Muscle of leg (tissue), 11 donors: Measurements from ENCODE around the gene LARGE2. TPM values are rescaled to one million over a fixed set of nuclear protein-coding genes. Genes with fewer than 3 reads are reported as not detected.
A peak's percentile ranks its signal among the peaks of the same experiment; 100 is the strongest.

Source experiments
- DNase-seq: peaks from one replicate; pipeline ENCODE4 v3.0.0; 2013
- H3K27ac ChIP-seq: one replicate; pipeline ENCODE4 v1.5.1; 2013; ENCODE audit warnings: mild to moderate bottlenecking, low read length, control low read depth
- H3K27me3 ChIP-seq: one replicate; pipeline ENCODE4 v1.6.1; 2013; ENCODE audit warnings: low read length; ENCODE audit not compliant: control insufficient read depth, insufficient read depth
- H3K36me3 ChIP-seq: one replicate; pipeline ENCODE4 v1.6.1; 2013; ENCODE audit warnings: low read length; ENCODE audit not compliant: control insufficient read depth, insufficient read depth
- H3K4me1 ChIP-seq: one replicate; pipeline ENCODE4 v1.6.1; 2013; ENCODE audit warnings: low read length; ENCODE audit not compliant: control insufficient read depth, insufficient read depth
- H3K4me3 ChIP-seq: one replicate; pipeline ENCODE4 v1.5.1; 2013; ENCODE audit warnings: low read length, control low read depth
- H3K9me3 ChIP-seq: replicated peaks from 2 replicates; pipeline ENCODE4 v1.6.1; 2013; ENCODE audit warnings: low read depth, low read length; ENCODE audit not compliant: control insufficient read depth
- WGBS: methylation state at CpG from one replicate; pipeline ENCODE4 v1.1.5; 2013; ENCODE audit warnings: missing lambda C conversion rate; ENCODE audit not compliant: insufficient coverage; 5-methylcytosine and 5-hydroxymethylcytosine counted together
- polyA plus RNA-seq, 8 donors: library from polyadenylated mRNA; unstranded; fragments of 120-200 nt; gene quantifications; one replicate each; pipeline versions ENCODE4 v1.2.1 to v1.2.3, GENCODE V29; 2013; ENCODE audit warnings: inconsistent platforms in 1 of 8, low replicate concordance in 1 of 8; ENCODE audit not compliant: insufficient read length in 8 of 8, insufficient read depth in 1 of 8
- total RNA-seq: library from RNA; stranded (reverse); fragments of 120-200 nt; gene quantifications from one replicate; pipeline ENCODE4 v1.2.4, GENCODE V29; 2013

Gene LARGE2
- total and polyA plus RNA-seq, 9 donors: 0.24 to 4.4 (median 0.67) TPM

DNA sequence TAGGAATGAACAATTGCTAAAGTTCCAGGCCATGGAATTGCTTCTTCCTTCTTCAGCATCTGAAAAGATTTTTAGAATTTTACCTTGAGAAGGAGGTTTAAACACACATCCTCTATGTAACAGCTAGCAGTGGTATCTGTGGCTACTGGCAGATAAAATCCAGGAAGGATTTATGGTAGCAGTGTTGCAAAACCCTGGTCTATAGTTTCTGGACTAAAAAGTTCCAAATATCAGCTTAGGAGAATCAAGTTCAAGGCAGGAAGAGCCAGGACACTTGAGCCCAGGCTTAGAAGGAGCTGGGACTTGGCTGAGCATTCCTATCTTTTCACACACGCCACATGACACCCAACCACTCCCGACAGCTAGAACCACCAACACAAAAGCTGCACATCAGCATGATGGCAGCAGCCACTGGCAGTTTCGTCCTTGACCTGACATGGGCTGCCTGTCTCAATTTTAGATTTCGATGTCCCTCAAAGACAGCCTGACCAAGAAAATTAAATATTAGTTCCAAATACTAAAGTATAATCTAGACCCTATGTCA is 14.1 kb downstream of the LARGE2 start:
- Histone ChIP-seq H3K27me3 (no peaks in the 10 kb centered on the region), H3K27ac (no peak overlapping the region), H3K9me3 (no peaks in the 10 kb centered on the region), H3K4me1 (no peaks in the 10 kb centered on the region), H3K36me3 (peaks cover 55% of the 10 kb centered on the region), H3K4me3 (no peak overlapping the region)
- WGBS: 89% methylated on average over 3 of the region's 4 CpGs
- DNase-seq: no peak

DNA sequence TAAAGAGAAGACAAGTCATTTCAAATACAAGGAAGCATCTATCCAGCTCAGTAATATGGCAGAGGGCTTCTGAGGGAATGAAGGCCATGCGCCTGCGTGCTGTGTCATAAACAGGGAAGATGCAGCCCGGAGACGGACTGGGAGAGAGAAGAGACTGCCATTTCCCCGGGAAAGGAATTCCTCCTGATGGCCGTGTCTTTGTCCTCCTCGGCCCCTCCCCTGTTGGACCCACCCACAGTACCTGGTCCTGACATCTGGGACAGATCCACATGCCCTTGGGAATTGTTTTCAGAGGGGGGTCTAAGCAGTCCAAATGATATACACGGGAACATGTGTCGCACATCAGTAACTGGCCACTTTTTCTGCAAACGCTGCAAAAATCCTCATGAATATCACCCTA is 15.5 kb downstream of the LARGE2 start:
- 66% methylated on average over 4 of the region's 10 CpGs for WGBS
- Histone ChIP-seq H3K4me1 (no peaks in the 10 kb centered on the region), H3K27ac (no peak overlapping the region), H3K9me3 (no peaks in the 10 kb centered on the region), H3K36me3 (peaks cover 51% of the 10 kb centered on the region), H3K4me3 (no peak overlapping the region), H3K27me3 (no peaks in the 10 kb centered on the region)
- no peak for DNase-seq

DNA sequence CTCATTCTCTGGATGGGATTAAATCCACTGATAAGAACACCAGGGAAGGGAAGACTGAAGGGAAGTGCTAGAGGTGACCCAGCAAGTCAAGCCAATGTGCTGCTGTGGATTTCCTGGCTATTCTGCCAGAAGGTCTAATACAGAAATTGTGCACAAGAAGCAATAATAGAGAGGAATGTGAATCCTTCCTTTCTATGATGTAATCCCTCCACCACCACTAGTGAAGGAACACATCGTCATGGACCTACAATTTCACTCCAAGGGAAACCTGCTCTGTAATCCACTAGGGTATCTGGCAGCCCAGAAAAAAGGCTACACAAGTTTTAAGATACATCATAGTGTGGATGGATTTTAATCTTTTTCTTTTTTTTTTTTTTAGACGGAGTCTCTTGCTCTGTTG is 17.4 kb downstream of the LARGE2 start:
- DNase-seq: no peak
- Histone ChIP-seq H3K9me3 (no peaks in the 10 kb centered on the region), H3K4me1 (no peaks in the 10 kb centered on the region), H3K4me3 (no peak overlapping the region), H3K27ac (no peak overlapping the region), H3K36me3 (peaks cover 43% of the 10 kb centered on the region), H3K27me3 (no peaks in the 10 kb centered on the region)
- no CpG with 5 or more reads among the region's 2 CpGs for WGBS

DNA sequence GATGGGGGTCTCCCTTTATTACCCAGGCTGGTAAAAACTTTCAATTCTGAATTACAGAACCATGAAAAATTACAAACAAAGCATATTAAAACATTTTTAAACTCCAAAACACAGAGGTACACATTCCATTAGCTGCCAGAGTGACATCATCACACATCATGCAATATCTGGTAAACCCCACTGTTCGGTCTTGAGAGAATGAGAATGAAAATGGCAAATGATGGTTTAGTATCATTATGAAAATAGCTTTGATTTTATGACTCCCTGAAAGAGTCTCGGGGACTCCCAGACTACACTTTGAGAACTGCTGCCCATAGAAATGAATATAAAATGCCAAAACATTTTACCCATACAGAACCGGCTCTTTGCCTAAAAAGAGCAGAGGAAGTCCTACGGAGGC is 18.8 kb downstream of the LARGE2 start:
- no peaks in the 10 kb centered on the region for H3K27me3 ChIP-seq
- no peak overlapping the region for H3K4me3 ChIP-seq
- DNase-seq: no peak
- H3K36me3 ChIP-seq: peaks cover 44% of the 10 kb centered on the region
- no CpG with 5 or more reads among the region's 4 CpGs for WGBS
- H3K27ac ChIP-seq: no peak overlapping the region
- H3K9me3 ChIP-seq: no peaks in the 10 kb centered on the region
- no peaks in the 10 kb centered on the region for H3K4me1 ChIP-seq

DNA sequence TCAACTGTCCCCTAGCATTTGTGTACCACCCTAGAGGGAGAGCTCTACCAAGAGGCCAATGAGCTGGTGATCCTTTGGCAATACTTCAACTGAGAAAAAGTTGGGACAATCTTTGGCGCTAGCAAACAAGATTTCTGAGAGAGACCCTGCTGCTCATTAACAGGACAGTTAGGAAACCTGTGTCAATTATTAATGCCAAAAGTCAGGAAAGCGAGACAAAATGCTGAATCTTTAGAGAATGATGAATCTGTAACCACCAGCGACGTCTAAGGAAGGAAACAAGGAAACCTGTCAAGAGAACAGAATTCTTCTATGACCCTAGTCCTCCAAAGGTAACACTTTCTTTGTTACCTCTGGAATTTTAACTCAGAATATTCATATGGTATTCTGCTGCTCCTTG is 19.9 kb downstream of the LARGE2 start:
- Histone ChIP-seq H3K36me3 (peaks cover 46% of the 10 kb centered on the region), H3K4me3 (no peak overlapping the region), H3K27me3 (no peaks in the 10 kb centered on the region), H3K4me1 (no peaks in the 10 kb centered on the region), H3K27ac (no peak overlapping the region), H3K9me3 (no peaks in the 10 kb centered on the region)
- DNase-seq: no peak
- WGBS: 63% methylated on average over 1 of the region's 4 CpGs

DNA sequence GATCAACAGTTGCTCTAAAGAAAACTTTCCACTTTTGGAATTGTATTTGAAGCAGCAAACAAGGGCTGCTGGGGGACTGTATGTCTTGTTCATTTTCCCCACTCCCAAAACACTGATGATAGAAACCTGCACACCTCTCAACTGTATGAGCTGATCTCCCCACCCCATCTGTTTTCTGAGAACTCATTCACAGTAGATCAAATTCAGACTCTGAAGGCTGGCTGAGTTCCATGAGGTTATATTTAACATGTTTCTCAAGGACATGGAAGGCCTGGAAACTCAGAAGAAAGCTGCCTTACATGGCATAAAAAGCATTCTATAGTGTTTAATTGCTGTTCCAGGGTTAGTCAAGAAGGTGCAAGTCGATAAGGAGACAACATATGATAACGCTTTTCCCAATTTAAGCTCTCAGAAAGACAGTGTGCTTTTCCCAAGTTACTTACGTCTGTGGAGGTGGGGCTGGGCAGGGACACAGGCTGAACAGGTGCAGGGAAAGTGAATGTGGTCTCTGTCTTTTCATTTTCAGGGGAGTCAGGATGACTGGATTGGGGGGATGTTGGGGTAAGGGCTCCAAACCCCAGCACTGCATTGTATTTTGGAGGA is 23.0 kb downstream of the LARGE2 start:
- H3K27ac ChIP-seq: peak overlapping the region; percentile 39
- peaks cover 65% of the 10 kb centered on the region for H3K36me3 ChIP-seq
- WGBS: 83% methylated on average over 3 of the region's 3 CpGs
- no peak overlapping the region for H3K4me3 ChIP-seq
- H3K4me1 ChIP-seq: no peaks in the 10 kb centered on the region
- H3K27me3 ChIP-seq: no peaks in the 10 kb centered on the region
- peak; percentile 42 for DNase-seq
- H3K9me3 ChIP-seq: no peaks in the 10 kb centered on the region

DNA sequence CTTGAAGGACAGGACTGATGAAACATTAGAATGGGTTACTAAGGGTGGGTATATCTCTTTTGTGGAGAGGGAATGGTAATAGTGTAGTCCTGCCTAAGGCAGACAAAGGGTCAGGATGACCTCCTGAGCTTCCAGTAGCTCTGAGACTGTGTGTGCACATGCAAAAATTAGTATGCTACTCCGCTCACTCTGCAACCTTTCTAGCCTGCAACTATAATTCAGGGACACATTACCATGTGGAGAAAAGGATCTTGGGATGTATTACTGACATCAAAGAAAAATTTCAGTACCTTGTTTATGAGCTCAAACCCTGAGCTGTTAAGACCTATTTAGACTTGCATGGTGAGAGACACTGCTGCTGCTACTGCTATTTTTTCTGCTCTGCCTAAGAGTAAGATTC is 25.4 kb downstream of the LARGE2 start:
- no peak for DNase-seq
- H3K27me3 ChIP-seq: no peaks in the 10 kb centered on the region
- WGBS: no CpG with 5 or more reads among the region's 1 CpG
- no peak overlapping the region for H3K4me3 ChIP-seq
- H3K27ac ChIP-seq: no peak overlapping the region
- H3K36me3 ChIP-seq: peaks cover 63% of the 10 kb centered on the region
- no peaks in the 10 kb centered on the region for H3K4me1 ChIP-seq
- no peaks in the 10 kb centered on the region for H3K9me3 ChIP-seq

DNA sequence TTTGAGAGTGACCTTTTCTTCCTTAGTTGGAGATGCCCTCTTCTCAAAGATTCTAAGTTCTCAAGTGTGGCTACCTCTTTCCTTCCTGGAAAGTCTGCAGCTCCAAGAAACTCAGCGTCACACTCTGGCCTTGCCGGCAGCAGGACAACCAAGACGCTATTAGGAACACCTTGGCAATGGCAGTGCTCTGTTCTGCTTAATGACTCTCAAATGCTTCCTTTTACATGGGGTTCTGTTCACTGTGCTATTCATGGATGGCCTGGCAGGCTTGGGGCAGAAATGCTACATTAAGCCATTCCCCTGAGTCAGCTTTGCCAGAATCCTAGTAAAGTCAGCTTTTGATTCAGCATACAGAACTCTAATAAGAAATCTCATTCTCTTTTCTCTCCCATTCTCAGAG is 25.9 kb downstream of the LARGE2 start:
- no peak for DNase-seq
- H3K9me3 ChIP-seq: no peaks in the 10 kb centered on the region
- H3K36me3 ChIP-seq: peaks cover 62% of the 10 kb centered on the region
- no peaks in the 10 kb centered on the region for H3K4me1 ChIP-seq
- WGBS: 54% methylated on average over 3 of the region's 3 CpGs
- no peaks in the 10 kb centered on the region for H3K27me3 ChIP-seq
- no peak overlapping the region for H3K27ac ChIP-seq
- H3K4me3 ChIP-seq: no peak overlapping the region

DNA sequence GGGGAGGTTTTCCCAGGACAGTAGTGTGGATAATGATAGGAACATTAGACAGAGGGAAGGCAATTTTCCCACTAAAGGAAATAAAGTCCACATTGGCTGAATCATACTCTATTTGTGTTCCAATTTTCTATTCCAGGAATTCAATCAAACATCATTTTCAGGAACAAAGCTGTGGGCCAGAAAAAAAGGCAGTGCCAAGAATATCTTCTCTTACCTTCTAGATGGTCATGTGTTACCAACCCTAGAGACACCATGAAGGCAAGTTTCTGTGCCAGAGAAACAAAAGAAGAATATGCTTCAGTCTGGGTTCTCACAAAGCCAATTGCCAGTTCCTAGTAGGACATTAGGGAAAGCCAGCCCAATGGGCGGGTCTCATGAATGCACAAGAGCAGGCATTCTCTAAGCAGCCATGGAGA is 27.5 kb downstream of the LARGE2 start:
- no peak overlapping the region for H3K27ac ChIP-seq

DNA sequence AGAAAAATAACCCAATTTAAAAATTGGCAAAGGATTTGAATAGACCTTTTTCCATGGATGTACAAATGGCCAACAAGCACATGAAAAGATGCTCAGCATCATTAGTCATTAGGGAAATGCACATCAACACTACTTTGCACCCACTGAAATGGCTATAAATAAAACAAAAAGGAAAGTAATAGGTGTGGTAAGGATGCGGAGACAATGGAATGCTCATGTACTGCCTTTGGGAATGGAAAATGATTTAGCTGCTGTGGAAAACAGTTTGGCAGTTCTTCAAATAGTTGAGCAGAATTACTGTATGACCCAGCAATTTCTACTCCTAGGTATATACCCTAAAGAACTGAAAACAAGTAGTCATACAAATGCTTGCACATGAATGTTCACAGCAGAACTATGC is 37.4 kb downstream of the LARGE2 start:
- no CpG with 5 or more reads among the region's 1 CpG for WGBS
- H3K4me3 ChIP-seq: no peak overlapping the region
- peak; percentile 26 for DNase-seq
- H3K4me1 ChIP-seq: no peaks in the 10 kb centered on the region
- peaks cover 2% of the 10 kb centered on the region for H3K9me3 ChIP-seq
- no peaks in the 10 kb centered on the region for H3K27me3 ChIP-seq
- H3K36me3 ChIP-seq: peaks cover 11% of the 10 kb centered on the region
- H3K27ac ChIP-seq: no peak overlapping the region

More for the DNA sequence above, 27.5 kb downstream of the LARGE2 start:
- no peak overlapping the region for H3K4me3 ChIP-seq
- no peaks in the 10 kb centered on the region for H3K4me1 ChIP-seq
- no peaks in the 10 kb centered on the region for H3K9me3 ChIP-seq
- DNase-seq: peak; percentile 60
- no peaks in the 10 kb centered on the region for H3K27me3 ChIP-seq
- H3K36me3 ChIP-seq: peaks cover 54% of the 10 kb centered on the region
- 100% methylated on average over 1 of the region's 1 CpG for WGBS
